TTC549 (cell line): ENCODE measurements around the gene TICRR.
"Not testable (repeated sequence)": the region's sequence is repeated elsewhere in the genome, so short reads cannot be mapped to it uniquely, and the experiment has no call there.

Experiments used
- FAIRE-seq: peaks from 2 replicates; lab custom pipeline; 2012; peaks lifted over from hg19 to GRCh38; lab: Jason Lieb, UNC

Gene TICRR

DNA sequence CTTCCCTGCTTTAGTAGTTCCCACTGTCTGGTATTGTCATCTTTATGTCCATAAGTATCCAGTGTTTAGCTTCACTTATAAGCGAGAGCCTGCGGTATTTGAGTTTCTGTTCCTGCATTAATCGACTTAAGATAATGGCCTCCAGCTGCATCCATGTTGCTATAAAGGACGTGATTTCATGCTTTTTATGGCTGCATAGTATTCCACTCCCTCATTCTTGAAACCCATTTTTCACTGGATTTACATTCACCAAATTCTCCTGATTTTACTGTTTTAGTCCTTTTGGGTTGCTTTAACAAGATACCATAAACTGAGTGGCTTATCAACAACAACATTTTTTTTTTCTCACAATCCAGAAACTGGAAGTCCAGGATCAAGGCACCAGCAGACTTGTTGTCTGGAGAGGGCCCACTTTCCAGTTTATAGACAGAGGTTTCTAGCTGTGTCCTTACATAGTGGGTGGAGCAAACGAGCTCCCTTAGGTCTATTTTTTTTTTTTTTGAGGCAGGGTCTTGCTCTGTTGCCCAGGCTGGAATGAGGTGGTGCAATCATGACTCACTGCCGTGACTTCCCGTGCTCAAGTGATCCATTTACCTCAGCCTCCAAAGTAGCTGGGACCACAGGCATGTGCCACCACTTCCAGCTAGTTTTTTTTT lies 6.1 kb upstream of the TICRR start:
- no peak for FAIRE-seq

DNA sequence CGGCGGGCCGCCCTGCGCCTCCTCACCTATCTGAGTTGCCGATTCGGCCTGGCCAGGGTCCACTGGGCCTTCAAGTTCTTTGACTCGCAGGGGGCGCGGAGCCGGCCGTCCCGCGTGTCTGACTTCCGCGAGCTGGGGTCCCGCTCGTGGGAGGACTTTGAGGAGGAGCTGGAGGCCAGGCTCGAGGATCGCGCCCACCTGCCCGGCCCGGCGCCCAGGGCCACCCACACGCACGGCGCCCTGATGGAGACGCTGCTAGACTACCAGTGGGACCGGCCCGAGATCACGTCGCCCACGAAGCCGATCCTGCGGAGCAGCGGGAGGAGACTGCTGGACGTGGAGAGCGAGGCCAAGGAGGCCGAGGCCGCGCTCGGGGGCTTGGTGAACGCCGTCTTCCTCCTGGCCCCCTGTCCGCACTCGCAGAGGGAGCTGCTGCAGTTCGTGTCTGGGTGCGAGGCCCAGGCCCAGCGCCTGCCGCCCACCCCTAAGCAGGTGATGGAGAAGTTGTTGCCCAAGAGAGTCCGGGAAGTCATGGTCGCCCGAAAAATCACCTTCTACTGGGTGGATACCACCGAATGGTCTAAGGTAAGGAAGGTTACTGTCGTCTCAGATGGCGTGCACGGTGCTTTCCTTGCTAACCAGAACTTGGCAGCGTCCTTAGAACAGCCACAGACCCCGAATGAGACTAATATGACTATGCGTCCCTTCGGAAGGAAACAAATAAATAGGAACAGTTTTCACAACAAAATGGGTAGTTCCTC lies 567 bp downstream of the TICRR start:
- no peak for FAIRE-seq

DNA sequence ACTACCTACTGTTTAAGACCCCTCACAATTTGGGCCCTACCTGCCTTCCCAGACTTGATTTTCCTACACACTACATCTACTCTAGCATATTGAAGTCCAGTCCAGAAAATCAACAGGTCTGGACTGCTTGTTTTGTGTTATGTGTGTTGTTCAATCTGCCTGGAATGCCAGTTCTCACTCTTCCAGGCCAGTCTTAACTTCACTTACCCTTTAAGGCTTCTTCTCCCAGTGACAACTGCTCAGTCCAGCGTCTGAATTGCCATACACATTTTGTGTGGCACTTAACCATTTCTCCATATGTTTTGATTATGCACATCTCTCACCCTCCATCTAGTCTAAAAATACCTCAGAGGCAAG lies 1.1 kb downstream of the TICRR start:
- no peak for FAIRE-seq

DNA sequence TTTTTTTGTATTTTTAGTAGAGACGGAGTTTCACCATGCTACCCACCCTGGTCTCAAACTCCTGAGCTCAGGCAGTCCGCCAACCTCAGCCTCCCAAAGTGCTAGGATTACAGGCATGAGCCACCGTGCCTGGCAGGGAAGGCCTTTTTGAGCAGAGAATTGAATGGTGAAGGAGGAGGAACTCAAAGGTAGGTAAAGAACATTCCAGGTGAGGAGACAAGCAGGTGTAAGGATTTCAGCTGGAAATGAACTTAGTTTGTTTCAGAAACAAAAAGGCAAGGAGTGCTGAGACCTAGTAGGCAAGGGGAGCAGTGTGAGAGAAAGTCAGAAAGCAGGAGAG lies 2.5 kb downstream of the TICRR start:
- FAIRE-seq, result no peak

DNA sequence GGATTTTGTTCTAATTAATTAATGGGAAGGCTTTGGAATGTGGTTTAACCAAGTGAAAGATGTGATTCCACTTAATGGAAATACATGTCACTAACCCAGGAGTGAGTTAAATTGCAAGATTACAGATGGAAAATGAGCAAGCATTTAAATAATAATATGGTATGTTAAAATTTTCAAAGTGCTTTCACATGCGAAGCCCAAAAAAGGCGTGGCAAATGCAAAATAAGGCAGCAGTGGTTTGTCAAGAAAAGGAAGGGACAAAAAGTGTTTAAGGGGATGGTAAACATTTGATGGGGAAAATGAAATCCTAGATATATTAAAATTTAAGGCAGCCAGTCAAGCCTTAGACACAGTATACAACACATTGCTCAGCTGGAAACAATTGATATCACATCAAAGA lies 2.9 kb downstream of the TICRR start:
- no peak for FAIRE-seq

DNA sequence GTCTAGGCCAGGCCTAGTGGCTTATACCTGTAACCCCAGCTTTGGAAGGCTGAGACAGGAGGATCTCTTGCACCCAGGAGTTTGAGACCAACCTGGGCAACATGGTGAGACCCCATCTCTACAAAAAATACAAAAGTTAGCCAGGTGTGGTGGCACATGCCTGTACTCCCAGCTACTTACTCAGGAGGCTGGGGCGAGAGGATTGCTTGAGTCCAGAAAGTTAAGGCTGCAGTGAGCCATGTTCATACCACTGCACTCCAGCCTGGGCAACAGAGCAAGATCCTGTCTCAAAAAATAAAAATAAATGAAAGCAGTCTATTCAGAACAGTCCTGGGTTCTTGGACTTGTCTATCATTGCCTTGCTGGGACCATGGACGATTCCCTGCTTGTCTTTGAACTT lies 5.5 kb downstream of the TICRR start:
- not testable (repeated sequence) for FAIRE-seq

DNA sequence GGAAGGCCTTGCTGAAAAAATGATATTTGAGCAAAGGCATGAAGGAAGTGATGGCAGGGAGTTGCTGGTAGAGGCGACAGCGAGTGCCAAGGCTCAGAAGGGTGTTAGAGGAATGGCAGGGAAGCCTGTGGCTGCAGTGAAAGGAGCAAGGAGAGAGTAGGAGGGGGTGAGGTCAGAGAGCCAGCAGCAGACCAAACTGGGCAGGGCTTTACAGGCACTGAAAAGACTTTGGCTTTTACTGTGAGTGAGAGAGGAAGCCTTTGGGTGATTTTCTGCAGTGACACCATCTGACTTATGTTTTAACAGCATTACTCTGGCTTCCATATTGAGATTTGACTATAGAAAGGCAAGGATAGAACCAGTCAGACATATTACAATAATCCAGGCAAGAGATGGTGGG lies 11.4 kb downstream of the TICRR start:
- FAIRE-seq, result no peak

DNA sequence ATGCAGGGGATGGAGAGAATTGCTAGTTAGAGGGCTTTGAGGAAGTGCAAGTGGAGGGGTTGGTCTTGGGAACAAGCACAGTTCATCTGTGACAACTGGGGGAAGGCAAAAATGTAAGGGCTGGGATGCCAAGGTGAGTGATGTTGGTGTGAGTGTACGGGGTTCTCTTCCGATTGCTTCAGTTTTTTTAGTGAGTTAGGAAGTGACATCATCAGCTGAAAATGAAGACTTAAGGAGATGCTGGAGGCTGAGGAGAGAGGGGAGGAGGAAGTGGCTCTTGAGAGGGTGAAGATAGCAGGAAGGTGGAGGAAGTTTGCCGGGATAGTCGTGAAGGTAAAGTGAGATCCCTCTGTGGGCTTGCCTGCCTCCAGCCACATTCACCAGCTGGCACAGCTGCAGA lies 12.7 kb downstream of the TICRR start:
- FAIRE-seq, result no peak

DNA sequence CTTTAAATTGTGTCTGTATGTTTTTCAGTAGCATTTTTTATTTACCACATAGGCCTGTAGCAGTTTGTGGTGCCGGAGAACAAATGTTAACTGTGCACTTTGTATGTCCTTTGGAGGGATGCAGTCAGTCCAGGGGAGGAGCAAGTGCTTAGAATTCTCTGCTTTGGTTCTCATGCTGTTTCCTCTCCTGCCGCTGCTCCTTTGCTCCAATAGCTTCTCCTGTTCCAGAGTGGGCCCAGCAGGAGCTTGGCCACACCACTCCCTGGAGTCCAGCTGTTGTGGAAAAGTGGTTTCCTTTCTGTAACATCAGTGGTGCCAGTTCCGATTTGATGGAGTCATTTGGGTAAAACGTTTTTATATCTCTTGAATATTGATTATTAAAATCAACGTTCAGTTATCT lies 16.6 kb downstream of the TICRR start:
- no peak for FAIRE-seq

DNA sequence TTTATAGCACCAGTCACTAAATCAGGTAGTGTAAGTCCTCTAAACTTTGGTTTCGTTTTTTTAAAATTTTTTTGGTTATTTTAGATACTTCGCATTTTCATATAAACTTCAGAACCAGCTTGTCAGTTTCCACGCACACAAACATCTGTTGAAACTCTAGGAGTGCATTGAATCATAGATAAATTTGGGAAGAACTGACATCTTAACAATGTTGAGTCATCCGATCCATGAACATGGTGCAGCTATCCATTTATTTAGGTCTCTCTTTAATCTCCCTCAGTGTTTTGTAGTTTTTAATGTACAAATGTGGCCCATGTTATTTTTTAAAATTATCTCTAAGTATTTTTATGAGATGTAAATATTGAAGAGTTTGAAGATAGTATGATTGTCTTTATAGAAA lies 17.7 kb downstream of the TICRR start:
- no peak for FAIRE-seq

DNA sequence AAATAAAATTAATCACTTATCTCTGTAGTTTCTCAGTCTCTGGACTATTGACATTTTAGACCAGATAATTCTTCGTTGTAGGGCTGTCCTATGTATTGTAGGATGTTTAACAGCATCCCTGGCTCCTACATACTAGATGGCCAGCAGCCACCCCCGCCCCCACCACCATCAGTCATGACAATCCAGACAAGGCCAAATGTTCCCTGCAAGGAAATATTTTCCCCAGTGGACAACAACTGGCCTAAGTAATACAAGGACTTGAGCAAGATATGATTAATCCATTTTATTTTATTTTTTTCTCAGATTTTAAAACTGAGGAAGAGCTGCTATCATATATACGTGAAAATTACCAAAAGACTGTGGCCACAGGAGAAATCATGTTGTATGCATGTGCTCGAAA lies 23.8 kb downstream of the TICRR start:
- no peak for FAIRE-seq

DNA sequence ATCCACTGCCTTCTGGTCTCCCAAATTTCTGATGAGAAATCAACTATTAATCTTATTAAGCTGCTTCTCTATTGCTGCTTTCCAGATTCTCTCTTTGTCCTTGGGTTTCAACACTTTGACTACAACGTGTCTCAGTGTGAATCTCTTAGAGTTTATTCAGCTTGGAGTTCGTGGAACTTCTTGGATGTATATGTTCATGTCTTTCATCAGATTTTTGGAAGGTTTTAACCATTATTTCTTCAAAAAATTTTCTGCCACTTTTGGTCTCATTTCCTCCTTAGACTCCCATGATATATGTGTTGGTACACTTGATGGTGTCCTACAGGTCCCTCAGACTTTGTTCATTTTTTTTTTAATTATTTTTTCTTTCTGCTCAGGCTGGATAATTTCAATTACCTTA lies 36.0 kb downstream of the TICRR start:
- FAIRE-seq, result no peak

DNA sequence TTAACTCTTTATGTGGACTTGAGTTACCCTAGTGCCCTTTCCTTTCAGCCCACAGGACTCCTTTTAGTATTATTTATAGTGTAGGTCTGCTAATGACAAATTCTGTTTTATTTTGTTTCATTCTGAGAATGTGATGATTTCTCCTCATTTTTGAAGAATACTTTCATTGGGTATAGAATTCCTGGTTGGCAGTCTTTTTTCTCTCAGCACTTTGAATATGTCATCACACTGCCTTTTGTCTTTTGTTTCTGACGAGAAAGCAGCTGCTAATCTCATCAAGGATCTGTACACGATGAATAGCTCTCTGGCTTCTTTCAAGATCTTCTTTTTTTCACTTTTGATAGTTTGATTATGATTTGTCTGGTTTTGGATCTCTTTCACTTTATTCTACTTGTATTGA lies 37.8 kb downstream of the TICRR start:
- FAIRE-seq, result no peak

DNA sequence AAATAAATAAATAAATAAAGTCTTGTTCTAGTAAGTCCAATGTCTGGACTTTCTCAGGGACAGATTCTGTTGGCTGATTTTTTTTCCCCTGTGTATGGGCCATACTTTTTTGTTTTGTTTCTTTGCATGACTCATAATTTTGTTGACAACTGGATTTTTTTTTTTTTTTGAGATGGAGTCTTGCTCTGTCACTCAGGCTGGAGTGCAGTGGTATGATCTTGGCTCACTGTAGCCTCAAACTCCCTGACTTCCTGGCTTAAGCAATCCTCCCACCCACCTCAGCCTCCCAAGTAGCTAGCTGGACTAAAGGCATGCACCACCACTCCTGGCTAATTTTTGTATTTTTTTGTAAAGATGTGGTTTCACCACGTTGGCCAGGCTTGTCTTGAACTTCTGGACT lies 38.9 kb downstream of the TICRR start:
- FAIRE-seq, result no peak

DNA sequence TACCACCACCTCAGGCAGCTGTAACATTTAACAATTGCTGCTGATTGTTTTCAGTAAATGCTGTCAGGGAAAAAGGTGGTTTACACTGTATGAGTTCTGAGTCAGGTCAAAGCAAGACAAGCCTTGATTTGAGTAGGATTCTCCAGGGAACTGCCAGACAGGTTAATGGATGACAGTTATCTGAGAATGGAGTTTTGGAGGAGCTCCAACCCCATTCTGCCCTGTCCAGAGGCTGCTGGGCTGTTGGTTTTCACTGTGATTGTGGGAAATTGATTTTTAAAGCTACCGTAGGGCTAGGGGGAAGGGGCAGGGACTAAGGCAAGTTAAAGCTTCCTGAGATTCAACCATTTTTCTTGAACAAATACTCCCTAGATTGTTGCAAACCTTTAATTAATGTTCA lies 39.9 kb downstream of the TICRR start:
- FAIRE-seq, result no peak

DNA sequence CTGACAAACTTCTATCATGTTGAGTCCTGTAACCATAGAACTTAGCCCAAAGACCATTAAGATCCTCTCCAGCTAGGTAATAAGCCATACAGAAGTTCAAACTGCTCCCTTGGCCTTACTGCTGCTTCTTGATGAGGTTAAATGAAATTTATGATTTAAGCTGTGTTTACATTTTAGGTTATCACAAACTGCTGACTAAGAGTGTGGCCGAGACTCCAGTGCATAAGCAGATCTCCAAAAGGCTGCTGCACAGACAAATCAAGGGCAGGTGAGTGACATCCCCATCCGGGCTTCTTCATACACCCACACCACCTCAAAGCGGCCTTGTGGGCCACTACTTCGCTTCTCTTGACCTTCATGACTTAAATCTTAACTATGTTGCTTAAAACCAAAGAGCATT lies 41.0 kb downstream of the TICRR start:
- no peak for FAIRE-seq

DNA sequence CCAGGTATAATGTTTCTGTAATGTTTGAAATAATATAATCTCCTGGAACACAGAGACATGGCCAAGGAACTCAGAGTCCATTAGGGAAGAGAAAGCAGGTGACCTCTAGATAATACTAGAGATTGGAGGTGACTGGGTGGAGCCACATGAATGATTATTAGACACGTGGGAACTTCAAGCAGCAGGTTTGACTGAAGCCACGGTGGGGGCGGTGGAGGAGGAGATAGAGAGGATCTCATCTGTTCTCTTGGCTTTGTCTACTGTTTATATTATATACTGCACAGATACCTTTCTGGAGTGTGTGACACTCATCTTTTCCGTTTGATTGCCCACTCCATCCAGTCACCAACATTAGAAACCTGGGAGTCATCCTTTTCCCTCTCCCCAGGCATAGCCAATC lies 46.3 kb downstream of the TICRR start:
- no peak for FAIRE-seq

DNA sequence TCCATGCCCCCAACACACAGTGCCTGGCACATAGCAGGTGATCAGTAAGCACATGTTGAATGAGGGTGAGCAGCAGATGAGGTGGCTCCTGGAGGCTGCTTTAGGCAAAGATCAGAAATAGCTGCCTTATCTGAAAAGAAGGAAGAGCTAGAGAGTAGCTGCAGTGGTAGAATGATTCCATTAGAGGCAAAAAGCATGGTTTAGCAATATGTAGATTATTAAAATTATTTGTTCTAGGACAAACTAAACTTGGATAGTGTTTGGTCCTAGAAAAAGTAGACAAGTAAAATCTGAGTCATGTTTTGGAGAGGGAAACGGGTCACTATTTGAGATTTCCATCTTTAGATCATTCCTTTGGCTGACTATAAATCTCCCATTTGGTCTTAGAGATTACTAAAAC lies 47.9 kb downstream of the TICRR start:
- FAIRE-seq, result no peak

DNA sequence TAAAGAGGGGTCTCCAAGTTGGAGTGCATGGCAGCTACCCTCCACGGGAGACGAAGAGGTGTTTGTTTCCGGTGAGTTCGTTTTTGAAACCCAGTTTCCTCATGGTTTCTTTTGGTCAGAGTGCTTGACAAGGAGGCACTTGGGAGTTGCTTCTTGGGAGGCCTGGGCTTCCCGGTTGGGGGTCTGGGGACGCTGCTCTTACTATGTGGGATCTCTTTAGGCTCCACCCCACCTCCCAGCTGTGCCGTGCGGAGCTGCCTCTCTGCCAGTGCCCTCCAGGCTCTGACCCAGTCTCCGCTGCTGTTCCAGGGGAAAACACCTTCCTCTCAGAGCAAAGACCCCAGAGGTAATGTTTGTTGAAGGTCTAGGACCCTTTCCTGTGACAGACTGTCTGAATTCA lies 50.4 kb downstream of the TICRR start:
- FAIRE-seq, result no peak

DNA sequence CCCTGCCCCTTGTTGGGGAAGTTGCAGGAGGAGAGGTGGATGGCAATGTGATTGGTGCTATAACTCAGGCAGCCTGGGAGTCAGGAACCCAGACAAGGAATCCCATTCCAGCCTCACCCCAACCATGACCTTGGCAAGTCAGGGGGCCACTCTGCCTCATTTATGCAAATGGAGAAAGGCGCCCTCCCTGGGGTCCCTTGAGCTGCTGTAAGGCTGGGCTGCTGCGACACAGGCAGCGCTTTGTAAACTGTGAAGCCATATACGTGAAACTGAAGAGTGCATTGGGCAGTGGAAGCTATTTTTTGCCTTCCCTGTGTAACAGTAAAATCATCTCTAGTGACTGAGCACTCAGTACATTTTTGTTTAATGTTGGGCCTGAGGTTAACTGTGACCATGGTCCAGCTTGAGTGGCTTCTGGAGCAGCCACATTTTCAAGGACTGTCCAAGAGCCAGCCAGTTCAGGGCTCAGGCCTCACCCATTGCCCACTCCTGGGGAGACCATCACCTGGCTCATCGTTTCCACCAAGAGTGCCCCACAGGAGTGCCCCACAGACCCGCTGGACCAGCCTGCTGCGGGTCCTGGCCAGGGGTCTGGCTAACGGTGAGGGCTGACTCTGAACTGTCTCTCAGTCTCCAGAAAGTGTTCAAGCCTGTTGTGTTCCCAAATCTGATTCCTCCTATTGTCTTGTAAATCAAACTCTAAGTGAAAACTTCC lies 52.1 kb downstream of the TICRR start:
- no peak for FAIRE-seq

DNA sequence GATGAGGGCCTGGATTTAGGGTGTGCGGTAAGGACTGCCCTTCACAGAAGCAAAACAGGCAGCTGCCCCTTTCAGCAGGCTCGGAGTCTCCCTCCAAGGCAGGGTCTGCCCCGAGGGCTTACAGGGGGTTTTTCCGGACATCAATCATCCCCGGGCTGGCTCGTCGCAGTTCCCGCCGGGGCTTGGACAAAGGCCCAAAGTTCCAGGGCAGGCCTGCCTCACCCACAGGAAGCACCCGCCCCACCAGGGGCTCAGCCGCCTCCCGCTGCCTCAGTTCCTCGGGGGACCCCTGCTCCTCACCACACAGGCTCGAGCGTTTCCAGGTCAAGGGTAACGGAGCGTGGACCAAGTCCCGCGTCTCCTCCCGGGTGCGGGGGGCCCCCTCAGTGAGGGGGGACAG lies 53.0 kb downstream of the TICRR start:
- no peak for FAIRE-seq

DNA sequence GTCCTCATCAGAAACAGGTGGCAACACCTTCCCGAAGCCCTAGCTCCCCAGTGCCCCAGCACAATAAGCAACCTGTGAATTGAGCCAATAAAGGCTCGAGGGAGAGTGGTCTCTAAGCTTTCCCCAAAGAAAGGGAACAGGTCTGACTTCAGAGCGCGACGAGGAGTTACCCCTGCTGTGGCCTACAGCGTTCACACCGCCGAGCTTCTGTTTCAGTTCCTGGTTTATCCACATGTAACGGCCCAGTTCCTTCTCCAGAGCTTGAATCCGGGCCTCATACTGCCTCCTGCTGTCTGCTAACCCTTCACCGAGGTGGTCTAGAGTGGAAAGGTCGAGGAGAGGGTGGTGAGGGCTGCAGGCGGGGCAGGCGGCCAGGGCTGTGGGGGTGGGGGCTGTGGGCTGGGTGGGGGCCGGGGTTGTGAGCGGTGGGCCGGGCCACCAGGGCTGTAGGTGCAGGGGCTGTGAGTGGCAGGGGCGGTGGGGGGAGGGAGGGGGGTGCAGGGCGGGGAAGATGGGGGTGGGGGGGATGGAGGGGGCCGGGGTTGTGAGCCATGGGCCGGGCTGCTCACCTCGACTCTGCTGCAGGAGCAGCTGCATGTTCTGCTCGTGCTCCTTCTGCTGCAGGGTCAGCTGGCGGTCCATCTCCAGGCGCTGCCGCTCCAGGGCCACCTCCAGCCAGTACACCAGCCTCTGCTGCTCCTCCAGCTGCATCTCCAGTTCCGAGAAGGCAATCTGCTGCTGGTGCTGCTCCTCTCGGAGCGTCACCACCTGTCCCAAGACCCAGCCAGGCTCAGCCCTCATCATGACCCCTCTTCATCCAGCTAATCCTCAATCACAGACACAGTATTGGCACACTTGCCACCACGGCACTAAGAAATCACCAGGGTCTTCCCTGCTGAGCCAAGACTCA lies 53.8 kb downstream of the TICRR start:
- no peak for FAIRE-seq

DNA sequence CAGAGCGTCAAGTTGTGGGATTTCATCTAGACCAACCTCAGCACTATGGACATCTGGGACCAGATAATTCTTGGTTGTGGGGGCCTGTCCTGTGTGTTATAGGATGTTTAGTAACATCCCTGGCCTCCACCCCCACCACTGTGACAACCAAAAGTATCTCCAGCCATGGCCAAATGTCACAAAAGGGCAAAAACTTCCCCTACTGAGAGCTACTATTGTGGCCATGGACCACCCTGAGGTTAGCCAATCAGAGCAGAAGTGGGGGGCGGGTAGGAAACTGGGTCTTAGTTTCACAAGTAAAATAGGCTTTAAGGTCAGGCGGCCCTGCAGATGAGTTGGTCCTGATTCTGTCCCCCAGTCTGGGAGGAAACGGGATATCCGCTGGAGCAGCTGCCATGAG lies 54.6 kb downstream of the TICRR start:
- FAIRE-seq, result no peak
